Dermis blood vessel endothelial cell (primary cell): ENCODE results near the gene FHOD3. TPM values are rescaled to one million over a fixed set of nuclear protein-coding genes. Genes with fewer than 3 reads are reported as not detected.

Experiments used
- DNase-seq: peaks from one replicate; pipeline ENCODE4 v3.0.0; 2010
- total RNA-seq: library from RNA; depleted of rRNA; stranded (reverse); fragments of >200 nt; gene quantifications from 2 replicates; pipeline ENCODE4 v1.2.3, GENCODE V29; 2014

FHOD3 gene
- total RNA-seq, 1 donor from 2014 or later = 0.34 TPM

DNA sequence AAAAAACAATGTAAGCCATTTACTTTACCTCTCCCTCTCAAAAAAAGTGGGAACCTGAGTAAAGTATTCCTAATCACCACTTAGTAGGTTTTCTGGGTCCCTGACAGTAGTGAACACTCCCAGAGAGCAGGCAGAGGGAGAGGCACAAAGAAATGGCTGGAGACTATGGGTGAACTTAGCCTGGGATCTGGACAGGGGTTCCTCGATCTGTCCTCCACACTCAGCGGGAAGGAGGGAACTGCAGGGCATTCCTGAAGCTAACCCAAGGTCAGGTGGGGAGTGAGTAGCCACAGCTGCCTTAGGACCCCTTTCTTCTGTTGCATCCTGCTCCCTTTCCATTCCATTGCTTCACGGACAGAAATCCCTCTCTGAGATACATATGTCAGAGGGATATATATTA lies 375.9 kb downstream of the FHOD3 start:
- no peak for DNase-seq

- no peak for DNase-seq
Observed at GRCh38 chr18:36675076-36675475, 377.6 kb downstream of the FHOD3 start.

- no peak for DNase-seq
Observed at GRCh38 chr18:36675542-36675941, 378.0 kb downstream of the FHOD3 start.

- DNase-seq = no peak
Observed at GRCh38 chr18:36676629-36677028, 379.1 kb downstream of the FHOD3 start.

DNA sequence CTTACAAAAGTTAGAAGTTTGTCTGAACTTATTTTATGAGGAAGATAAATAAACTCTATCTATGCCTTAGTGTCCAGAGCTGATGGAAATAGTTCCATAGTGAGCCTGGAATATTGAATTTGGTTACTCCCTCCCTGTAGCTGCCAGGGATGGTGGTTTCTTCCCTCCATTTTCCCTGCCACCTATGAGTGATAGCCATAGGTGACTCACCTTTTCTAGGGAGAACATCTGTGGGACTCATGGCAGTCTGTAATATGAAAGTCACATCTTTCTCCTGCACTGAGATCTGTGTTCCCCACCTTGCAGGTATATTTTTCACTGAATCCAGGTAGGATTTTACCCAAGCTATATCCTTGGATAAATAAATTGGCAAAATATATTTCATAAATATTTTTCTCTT lies 382.5 kb downstream of the FHOD3 start:
- no peak for DNase-seq

DNA sequence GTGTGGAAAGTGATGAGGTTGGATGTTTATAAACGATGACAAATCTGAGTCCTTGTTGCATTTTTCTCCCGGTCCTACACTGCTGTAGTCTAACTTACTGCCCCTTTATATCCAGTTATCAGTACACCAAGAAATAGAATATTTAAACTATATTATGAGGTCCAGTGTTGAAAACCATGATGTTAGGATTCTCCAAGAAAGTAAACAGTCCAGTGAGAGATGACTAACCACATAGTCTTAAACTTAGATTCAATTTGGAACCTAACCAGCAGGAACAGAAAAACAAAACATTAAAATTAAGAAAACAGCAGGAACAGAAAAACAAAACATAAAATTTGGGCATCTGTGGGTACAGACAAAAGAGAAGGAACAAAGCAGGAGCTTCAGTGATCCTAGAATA lies 388.1 kb downstream of the FHOD3 start:
- no peak for DNase-seq

DNA sequence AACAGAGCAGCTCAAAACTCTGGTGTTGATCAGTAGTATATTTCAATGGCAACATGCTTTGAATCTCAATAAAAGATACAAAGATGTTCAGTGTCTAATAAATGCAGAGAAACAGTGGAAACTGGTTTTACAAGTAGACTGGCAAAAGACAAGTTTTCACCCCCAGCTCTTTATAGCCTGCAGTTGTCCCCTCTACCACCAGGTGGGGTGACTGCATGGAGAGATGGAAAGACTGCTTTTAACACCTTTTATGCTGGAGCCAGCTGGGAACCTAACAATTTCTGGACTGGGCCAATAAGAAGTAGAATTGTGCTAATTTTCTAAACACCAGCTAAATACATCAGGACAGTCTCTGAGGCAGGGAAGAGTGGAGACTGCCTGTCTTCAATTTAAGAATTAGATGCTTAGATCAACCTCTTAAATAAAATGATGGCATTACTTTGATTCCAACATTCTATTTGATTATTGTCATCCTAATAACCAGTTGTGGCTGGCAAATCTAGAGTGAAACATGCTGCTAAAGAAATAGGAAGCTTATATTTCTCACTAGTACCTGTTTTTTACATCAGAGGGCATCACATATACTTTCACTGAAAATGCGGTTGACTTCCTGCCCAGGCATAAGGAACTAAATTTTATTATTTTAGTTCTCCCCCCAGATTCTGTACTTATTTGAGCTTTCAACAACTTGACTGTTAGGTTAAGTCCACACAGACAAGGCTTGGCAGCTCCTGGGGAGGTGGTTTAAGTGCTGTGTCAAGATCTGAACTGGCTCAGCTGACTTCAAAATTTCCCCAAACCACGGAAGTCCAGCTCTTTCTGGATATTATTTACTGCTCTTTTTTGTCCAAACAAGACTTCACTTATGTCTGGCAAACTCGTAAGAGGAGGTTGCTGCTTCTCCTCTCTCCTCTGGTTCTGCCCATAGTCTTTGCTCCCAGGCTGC lies 390.8 kb downstream of the FHOD3 start:
- DNase-seq = peak; percentile 78

GRCh38 chr18:36692371-36692770 lies 394.9 kb downstream of the FHOD3 start:
- no peak for DNase-seq

- DNase-seq = no peak
Observed at GRCh38 chr18:36692921-36693332, 395.4 kb downstream of the FHOD3 start.

GRCh38 chr18:36693931-36694620 lies 396.6 kb downstream of the FHOD3 start:
- no peak for DNase-seq

DNA sequence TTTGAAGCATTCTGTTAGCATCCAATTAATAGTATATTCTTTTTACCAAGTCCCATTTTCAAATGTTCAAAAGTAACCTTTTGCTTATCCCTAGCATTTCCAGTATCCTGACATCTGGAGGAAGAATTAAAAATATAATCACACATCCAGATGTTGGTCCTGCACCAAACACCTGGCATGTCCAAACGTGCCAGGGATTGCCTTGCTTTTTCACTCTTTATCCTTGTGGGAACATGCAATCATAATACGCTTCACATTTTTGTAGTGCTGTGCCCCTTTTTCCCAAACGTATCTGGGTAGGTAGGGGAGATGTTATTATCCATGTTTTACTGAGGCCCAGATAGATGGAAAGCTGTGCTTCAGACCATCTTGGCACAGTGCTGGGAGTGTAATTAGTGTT lies 398.3 kb downstream of the FHOD3 start:
- no peak for DNase-seq

- DNase-seq = no peak
Observed at GRCh38 chr18:36697905-36698304, 400.4 kb downstream of the FHOD3 start.

GRCh38 chr18:36700955-36701354 lies 403.4 kb downstream of the FHOD3 start:
- DNase-seq = no peak

- DNase-seq = no peak
Observed at GRCh38 chr18:36702401-36703013, 405.0 kb downstream of the FHOD3 start.

DNA sequence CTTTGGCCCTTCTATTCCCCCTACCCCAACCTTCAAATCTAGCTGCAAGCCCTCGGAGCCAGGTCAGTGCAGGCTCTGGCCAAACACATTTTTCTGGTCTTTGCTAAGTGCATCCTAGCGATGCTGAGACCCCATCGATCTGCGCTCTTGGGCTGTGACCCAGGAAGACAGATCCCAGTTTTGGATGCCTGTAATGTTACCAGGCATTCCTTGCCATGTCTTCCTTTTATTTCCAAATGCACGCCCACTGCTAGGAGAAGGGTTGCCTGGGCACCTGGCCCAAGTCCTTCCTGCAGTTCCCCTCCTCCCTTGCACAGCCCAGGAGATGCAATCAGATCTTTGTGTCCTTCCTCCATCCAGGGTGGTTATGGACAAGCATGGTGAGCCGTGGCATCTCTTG lies 406.6 kb downstream of the FHOD3 start:
- DNase-seq = no peak

DNA sequence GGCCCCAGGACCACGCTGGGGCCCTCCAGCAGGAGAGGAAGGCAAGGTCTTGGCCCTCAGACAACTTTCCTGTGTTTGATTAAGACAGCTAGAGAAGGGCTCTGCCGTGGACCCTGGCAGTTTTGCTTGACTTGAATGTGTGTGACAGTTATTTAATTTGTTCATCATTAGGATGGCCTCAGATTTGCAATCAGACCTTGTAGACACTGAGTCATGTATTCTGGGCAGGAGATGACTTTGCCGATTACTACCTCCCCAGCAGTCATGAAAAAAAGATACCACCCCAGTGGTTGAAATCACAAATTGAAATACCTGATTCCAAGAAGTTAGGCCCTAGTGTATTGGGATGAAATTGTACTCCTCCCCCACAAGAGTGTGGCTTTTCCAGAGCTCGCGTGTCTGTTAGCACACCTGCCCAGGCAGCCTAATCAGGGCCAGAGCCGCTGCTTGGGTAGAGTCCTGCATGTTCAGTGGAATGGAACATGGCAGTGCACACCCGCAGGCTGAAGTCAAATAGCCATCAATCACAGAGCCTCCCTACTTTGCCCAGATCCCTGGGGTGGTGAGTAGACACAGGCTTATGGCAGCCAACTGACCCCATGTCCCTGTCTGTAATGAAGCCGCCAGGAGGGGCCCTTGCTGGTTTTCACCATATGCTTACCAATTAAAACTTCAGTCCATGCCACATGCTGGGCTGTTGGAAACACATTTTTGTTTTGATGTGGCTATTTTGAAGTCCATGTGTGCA lies 408.8 kb downstream of the FHOD3 start:
- no peak for DNase-seq

DNA sequence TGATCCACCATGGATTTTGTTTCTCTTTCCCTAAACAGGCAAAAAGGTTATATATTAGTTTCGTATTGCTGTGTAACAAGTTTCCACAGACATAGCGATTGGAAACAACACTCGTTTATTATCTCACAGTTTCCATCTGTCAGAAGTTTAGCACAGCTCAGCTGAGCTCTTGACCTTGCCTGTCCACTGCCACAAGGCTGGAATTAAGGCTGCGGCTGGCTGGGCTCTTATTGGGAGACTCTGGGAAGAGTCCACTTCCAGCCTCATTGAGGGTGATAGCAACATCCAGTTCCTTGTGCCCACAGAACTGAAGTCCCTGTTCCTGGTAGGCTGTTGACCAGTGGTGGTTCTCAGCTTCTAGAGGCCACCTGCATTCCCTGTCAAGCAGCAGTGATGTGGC lies 410.9 kb downstream of the FHOD3 start:
- no peak for DNase-seq

- no peak for DNase-seq
Observed at GRCh38 chr18:36709315-36709714, 411.8 kb downstream of the FHOD3 start.

- DNase-seq = no peak
Observed at GRCh38 chr18:36711014-36711725, 413.7 kb downstream of the FHOD3 start.

DNA sequence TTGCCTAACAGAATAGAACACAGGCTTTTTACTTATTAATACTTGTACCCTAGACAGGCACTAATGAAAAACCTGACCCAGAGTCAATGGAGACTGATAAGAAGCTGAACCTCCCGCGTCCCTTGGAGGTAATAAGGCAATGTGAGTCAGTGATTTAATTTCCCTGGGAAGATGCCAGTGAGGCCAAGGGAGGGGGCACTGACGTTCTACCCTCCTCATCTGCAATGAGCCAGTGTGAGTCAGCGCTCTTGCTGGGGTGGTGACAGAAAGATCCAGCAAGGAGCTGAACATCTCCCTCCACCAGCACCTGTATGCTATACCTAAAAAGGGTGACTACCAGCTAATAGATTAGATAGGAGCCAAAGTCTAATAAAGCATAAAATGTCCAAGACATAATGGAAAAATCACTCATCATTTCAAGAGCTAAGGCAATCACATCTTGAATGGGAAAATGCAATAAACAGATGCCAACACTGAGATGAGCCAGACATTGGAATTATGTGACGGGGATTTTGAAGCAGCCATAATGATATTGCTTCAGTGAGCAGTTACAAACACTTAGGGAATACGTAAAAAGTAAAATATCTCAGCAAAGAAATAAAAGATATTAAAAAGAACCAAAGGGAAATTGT lies 414.4 kb downstream of the FHOD3 start:
- DNase-seq = no peak

DNA sequence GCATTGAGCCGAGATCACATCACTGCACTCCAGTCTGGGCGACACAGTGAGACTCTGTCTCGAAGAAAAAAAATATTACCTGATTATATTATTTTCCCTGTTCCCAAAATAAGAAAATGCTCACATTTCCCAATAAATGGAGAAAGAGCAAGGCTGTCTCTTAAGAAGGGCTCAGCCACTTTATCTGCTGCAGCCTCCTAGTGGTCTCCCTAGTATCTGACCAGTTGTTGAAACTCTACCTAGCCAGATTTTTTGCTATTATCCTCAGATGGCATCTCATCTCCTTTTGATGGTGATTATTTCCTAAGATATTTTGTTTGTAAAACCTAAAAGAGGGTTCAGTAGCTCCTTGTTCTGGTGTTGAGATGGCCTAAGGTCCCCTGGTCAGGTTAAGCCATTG lies 417.0 kb downstream of the FHOD3 start:
- no peak for DNase-seq
